KOPT-K1 (cell line): Measurements from ENCODE around the gene KATNBL1.
"Not testable (repeated sequence)": the region's sequence is repeated elsewhere in the genome, so short reads cannot be mapped to it uniquely, and the experiment has no call there.

Experiments
- H3K27ac ChIP-seq: fragments of 200-600 bp; sonication (generic); 2 replicates; pipeline ENCODE4 v1.5.1; 2016; ENCODE audit warnings: antibody characterized with exemption, mild to moderate bottlenecking, low read depth, low read length; ENCODE audit not compliant: poor library complexity, severe bottlenecking
- H3K36me3 ChIP-seq: fragments of 200-600 bp; sonication (generic); 2 replicates; pipeline ENCODE4 v1.5.1; 2017; ENCODE audit warnings: antibody characterized with exemption, mild to moderate bottlenecking, low read length, moderate library complexity; ENCODE audit not compliant: insufficient read depth
- H3K9me3 ChIP-seq: fragments of 200-600 bp; sonication (generic); 2 replicates; pipeline ENCODE4 v1.5.1; 2017; ENCODE audit warnings: antibody characterized with exemption, low read length, mild to moderate bottlenecking; ENCODE audit not compliant: insufficient read depth, poor library complexity, severe bottlenecking

KATNBL1 gene

GRCh38 chr15:34217587-34218225, 7.8 kb upstream of the KATNBL1 start:
- Histone ChIP-seq H3K9me3 (no peaks in the 10 kb centered on the region), H3K36me3 (no peaks in the 10 kb centered on the region), H3K27ac (no peak overlapping the region)

- H3K27ac ChIP-seq: no peak overlapping the region
- H3K9me3 ChIP-seq: no peaks in the 10 kb centered on the region
- H3K36me3 ChIP-seq: no peaks in the 10 kb centered on the region
Observed at GRCh38 chr15:34216527-34217270, 6.8 kb upstream of the KATNBL1 start.

GRCh38 chr15:34214135-34214534, 4.2 kb upstream of the KATNBL1 start:
- H3K9me3 ChIP-seq: no peaks in the 10 kb centered on the region
- H3K27ac ChIP-seq: no peak overlapping the region
- H3K36me3 ChIP-seq: no peaks in the 10 kb centered on the region

- Histone ChIP-seq H3K9me3 (no peaks in the 10 kb centered on the region), H3K36me3 (no peaks in the 10 kb centered on the region), H3K27ac (no peak overlapping the region)
Observed at GRCh38 chr15:34213690-34214089, 3.8 kb upstream of the KATNBL1 start.

GRCh38 chr15:34206011-34206410, 3.9 kb downstream of the KATNBL1 start:
- peaks cover 24% of the 10 kb centered on the region; the same call in 1 of the 2 replicates for H3K36me3 ChIP-seq
- H3K27ac ChIP-seq: no peak overlapping the region
- no peaks in the 10 kb centered on the region for H3K9me3 ChIP-seq

- Histone ChIP-seq H3K27ac (no peak overlapping the region), H3K9me3 (no peaks in the 10 kb centered on the region), H3K36me3 (peaks cover 40% of the 10 kb centered on the region)
Observed at GRCh38 chr15:34203936-34204335, 6.0 kb downstream of the KATNBL1 start.

- no peaks in the 10 kb centered on the region for H3K9me3 ChIP-seq
- H3K36me3 ChIP-seq: peaks cover 43% of the 10 kb centered on the region
- H3K27ac ChIP-seq: no peak overlapping the region
Observed at GRCh38 chr15:34203305-34203704, 6.6 kb downstream of the KATNBL1 start.

GRCh38 chr15:34193272-34193671, 16.6 kb downstream of the KATNBL1 start:
- not testable (repeated sequence) for H3K9me3 ChIP-seq, H3K27ac ChIP-seq
- H3K36me3 ChIP-seq: peaks cover 10% of the 10 kb centered on the region

GRCh38 chr15:34188711-34189110, 21.2 kb downstream of the KATNBL1 start:
- Histone ChIP-seq H3K9me3 (peaks cover 36% of the 10 kb centered on the region), H3K27ac (no peak overlapping the region), H3K36me3 (peaks cover 16% of the 10 kb centered on the region)

GRCh38 chr15:34185666-34186065, 24.2 kb downstream of the KATNBL1 start:
- peaks cover 36% of the 10 kb centered on the region for H3K9me3 ChIP-seq

GRCh38 chr15:34182942-34183341, 27.0 kb downstream of the KATNBL1 start:
- H3K9me3 ChIP-seq: peaks cover 25% of the 10 kb centered on the region
- H3K36me3 ChIP-seq: peaks cover 4% of the 10 kb centered on the region; the same call in 1 of the 2 replicates
- H3K27ac ChIP-seq: no peak overlapping the region

More at GRCh38 chr15:34185666-34186065, 24.2 kb downstream of the KATNBL1 start:
- Histone ChIP-seq H3K36me3 (peaks cover 16% of the 10 kb centered on the region), H3K27ac (no peak overlapping the region)

GRCh38 chr15:34179234-34179633, 30.7 kb downstream of the KATNBL1 start:
- H3K27ac ChIP-seq: no peak overlapping the region
- peaks cover 20% of the 10 kb centered on the region for H3K9me3 ChIP-seq
- peaks cover 8% of the 10 kb centered on the region; the same call in 1 of the 2 replicates for H3K36me3 ChIP-seq

- not testable (repeated sequence) for H3K27ac ChIP-seq
- Histone ChIP-seq H3K36me3 (peaks cover 24% of the 10 kb centered on the region), H3K9me3 (peaks cover 45% of the 10 kb centered on the region)
Observed at GRCh38 chr15:34165987-34166573, 43.8 kb downstream of the KATNBL1 start.

- Histone ChIP-seq H3K9me3 (peaks cover 46% of the 10 kb centered on the region), H3K27ac (no peak overlapping the region), H3K36me3 (peaks cover 61% of the 10 kb centered on the region)
Observed at GRCh38 chr15:34161329-34161963, 48.5 kb downstream of the KATNBL1 start.

- H3K36me3 ChIP-seq: peaks cover 68% of the 10 kb centered on the region
- H3K9me3 ChIP-seq: peaks cover 46% of the 10 kb centered on the region
- H3K27ac ChIP-seq: no peak overlapping the region
Observed at GRCh38 chr15:34160735-34161134, 49.2 kb downstream of the KATNBL1 start.
